ENCODE data around the gene ADCYAP1R1.

The ADCYAP1R1 gene

GRCh38 chr7:31051598-31052486, at the start of gene ADCYAP1R1:
ADCYAP1R1 (plus strand) TSS chr7:31052308; CDS start chr7:31063265, 10,957 bp downstream.
- DNase-seq (ENCODE audit: low spot score) = no peak

GRCh38 chr7:31003097-31003496, 49.0 kb upstream of the ADCYAP1R1 start:
- no peak for DNase-seq (ENCODE audit: low spot score)

- no peak for DNase-seq (ENCODE audit: low spot score)
These were observed 48.4 kb upstream of the ADCYAP1R1 start for GRCh38 chr7:31003721-31004120.

- no peak for DNase-seq (ENCODE audit: low spot score)
These were observed 47.7 kb upstream of the ADCYAP1R1 start for GRCh38 chr7:31004393-31004792.

GRCh38 chr7:31006857-31007256, 45.3 kb upstream of the ADCYAP1R1 start:
- no peak for DNase-seq (ENCODE audit: low spot score)

- no peak for DNase-seq (ENCODE audit: low spot score)
These were observed 44.5 kb upstream of the ADCYAP1R1 start for GRCh38 chr7:31007634-31008033.

GRCh38 chr7:31014826-31015225, 37.3 kb upstream of the ADCYAP1R1 start:
- no peak for DNase-seq (ENCODE audit: low spot score)

- DNase-seq (ENCODE audit: low spot score) = no peak
These were observed 35.0 kb upstream of the ADCYAP1R1 start for GRCh38 chr7:31017032-31017675.

- DNase-seq (ENCODE audit: low spot score) = no peak
These were observed 34.4 kb upstream of the ADCYAP1R1 start for GRCh38 chr7:31017721-31018120.

- DNase-seq (ENCODE audit: low spot score) = no peak
These were observed 32.6 kb upstream of the ADCYAP1R1 start for GRCh38 chr7:31019509-31019908.

- no peak for DNase-seq (ENCODE audit: low spot score)
These were observed 31.9 kb upstream of the ADCYAP1R1 start for GRCh38 chr7:31020161-31020560.

GRCh38 chr7:31020652-31021051, 31.5 kb upstream of the ADCYAP1R1 start:
- no peak for DNase-seq (ENCODE audit: low spot score)

GRCh38 chr7:31022117-31022516, 30.0 kb upstream of the ADCYAP1R1 start:
- DNase-seq (ENCODE audit: low spot score) = no peak

GRCh38 chr7:31022726-31023125, 29.4 kb upstream of the ADCYAP1R1 start:
- no peak for DNase-seq (ENCODE audit: low spot score)

GRCh38 chr7:31023877-31024276, 28.2 kb upstream of the ADCYAP1R1 start:
- DNase-seq (ENCODE audit: low spot score) = no peak

GRCh38 chr7:31027161-31027965, 24.7 kb upstream of the ADCYAP1R1 start:
- no peak for DNase-seq (ENCODE audit: low spot score)

- no peak for DNase-seq (ENCODE audit: low spot score)
These were observed 24.1 kb upstream of the ADCYAP1R1 start for GRCh38 chr7:31028006-31028405.

GRCh38 chr7:31028417-31028992, 23.6 kb upstream of the ADCYAP1R1 start:
- DNase-seq (ENCODE audit: low spot score) = no peak

- no peak for DNase-seq (ENCODE audit: low spot score)
These were observed 22.7 kb upstream of the ADCYAP1R1 start for GRCh38 chr7:31029251-31030042.

GRCh38 chr7:31033674-31034300, 18.3 kb upstream of the ADCYAP1R1 start:
- DNase-seq (ENCODE audit: low spot score) = no peak

- no peak for DNase-seq (ENCODE audit: low spot score)
These were observed 15.2 kb upstream of the ADCYAP1R1 start for GRCh38 chr7:31036924-31037323.
